HG02588 (cell line): ENCODE measurements around the gene TRA2A.
"Not testable (repeated sequence)": the region's sequence is repeated elsewhere in the genome, so short reads cannot be mapped to it uniquely, and the experiment has no call there.

Experiments used
- ATAC-seq: cut with Tn5 transposase; IDR thresholded peaks from one replicate; pipeline ENCODE4 v1.9.1; 2021; ENCODE audit warnings: mild to moderate bottlenecking, moderate library complexity; ENCODE audit not compliant: unreplicated experiment

Gene TRA2A

DNA sequence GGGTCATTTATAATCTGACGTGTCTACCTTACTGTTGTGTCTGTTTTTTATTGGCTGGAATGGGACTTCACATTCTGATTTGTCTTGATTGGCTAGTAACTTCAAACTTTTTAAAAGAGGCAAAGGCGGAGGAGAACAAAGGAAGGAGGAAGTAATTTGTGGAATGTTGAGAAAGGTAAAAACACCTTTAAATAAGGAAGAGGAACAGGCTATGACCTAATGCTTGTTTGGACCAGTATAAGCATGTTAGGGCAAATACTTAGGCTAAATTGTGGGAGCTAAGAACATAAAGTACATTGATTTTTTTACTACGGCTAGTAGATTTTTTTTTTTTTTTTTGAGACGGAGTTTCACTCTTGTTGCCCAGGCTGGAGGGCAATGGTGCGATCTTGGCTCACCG lies 18.0 kb downstream of the TRA2A start:
- ATAC-seq: not testable (repeated sequence)

DNA sequence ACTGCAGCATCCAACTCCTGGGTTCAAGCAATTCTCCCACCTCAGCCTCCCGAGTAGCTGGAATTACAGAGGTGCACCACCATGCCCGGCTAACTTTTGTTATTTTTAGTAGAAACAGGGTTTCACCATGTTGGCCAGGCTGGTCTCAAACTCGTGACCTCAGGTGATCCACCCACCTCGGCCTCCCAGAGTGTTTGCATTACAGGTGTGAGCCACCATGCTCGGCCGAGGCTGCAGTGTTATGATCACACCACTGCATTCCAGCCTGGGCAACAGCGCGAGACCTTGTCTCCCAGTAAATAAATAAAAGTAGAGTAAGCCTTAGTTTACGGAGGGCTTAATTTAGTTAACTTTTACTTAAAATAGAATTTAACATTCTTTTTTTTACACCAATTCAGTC lies 37.8 kb downstream of the TRA2A start:
- ATAC-seq: no peak

DNA sequence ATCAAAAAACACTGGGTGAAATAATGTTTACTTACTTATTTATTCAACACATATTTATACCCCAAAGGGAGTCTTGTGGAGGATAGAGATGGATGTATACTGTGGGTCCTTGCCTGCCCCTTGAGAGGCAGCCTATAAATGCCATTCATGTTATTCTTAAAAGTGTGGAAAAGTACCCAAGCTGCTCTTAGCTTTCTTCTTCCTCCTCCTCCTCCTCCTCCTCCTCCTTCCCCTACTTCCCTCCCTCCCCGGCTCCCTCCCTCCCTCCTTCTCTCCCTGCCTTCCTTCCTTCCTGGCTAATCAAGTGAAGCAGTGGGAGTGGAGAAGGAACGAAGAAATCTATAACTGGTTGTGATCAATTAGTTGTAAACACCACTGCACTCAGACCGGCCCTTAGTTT lies 40.3 kb downstream of the TRA2A start:
- no peak for ATAC-seq

DNA sequence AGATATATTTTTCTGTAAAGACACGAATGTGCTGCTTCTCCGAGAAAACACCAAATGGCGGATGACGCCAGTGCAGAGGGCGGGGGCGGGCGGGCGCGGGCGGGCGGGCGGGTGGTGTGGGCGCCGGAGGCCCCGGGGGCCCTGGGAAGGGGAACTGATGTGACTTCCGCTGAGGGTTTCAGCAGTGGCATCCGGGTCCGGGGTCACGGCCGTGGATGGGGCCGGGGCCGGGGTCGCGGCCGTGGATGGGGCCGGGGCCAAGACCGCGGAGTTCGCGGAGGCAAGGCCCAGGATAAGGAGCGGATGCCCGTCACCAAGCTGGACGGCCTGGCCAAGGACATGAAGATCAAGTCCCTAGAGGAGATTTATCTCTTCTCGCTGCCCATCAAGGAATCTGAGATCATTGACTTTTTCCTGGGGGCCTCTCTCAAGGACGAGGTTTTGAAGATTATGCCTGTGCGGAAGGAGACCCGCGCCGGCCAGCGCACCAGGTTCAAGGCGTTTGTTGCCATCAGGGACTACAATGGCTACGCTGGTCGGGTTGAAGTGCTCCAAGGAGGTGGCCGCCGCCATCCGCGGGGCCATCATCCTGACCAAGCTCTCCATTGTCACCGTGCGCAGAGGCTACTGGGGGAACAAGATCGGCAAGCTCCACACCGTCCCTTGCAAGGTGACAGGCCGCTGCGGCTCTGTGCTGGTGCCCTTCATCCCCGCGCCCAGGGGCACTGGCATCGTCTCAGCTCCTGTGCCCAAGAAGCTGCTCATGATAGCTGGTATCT lies 41.2 kb downstream of the TRA2A start:
- peak; percentile 80 for ATAC-seq

DNA sequence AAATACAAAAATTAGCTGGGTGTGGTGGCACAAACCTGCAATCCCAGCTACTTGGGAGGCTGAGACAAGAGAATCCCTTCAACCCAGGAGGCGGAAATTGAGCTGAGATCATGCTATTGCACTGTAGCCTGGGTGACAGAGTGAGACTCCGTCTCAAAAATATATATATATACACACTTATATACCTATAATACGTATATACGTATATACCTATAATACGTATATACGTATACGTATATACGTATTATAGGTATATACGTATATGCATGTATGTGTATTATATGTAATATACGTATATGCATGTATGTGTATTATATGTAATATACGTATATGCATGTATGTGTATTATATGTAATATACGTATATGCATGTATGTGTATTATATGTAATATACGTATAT lies 43.1 kb downstream of the TRA2A start:
- not testable (repeated sequence) for ATAC-seq

DNA sequence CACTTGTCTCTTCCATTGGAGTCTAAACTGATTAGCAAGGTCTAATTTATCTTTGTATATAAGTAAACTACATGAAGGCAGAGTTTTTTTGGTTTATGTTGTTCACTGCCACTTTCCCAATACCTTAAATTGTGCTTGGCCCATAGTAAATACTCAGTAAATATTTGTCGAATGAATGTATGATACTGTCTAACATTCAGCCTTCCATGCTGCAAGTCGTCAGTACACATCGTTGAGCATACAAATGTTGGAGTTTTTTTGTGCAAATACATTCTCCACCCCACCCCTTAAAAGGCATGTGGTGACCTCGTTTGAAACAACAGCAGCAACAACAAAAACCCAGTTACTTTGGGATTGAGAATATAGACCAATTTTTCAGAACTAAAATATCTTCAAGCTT lies 44.1 kb downstream of the TRA2A start:
- no peak for ATAC-seq

DNA sequence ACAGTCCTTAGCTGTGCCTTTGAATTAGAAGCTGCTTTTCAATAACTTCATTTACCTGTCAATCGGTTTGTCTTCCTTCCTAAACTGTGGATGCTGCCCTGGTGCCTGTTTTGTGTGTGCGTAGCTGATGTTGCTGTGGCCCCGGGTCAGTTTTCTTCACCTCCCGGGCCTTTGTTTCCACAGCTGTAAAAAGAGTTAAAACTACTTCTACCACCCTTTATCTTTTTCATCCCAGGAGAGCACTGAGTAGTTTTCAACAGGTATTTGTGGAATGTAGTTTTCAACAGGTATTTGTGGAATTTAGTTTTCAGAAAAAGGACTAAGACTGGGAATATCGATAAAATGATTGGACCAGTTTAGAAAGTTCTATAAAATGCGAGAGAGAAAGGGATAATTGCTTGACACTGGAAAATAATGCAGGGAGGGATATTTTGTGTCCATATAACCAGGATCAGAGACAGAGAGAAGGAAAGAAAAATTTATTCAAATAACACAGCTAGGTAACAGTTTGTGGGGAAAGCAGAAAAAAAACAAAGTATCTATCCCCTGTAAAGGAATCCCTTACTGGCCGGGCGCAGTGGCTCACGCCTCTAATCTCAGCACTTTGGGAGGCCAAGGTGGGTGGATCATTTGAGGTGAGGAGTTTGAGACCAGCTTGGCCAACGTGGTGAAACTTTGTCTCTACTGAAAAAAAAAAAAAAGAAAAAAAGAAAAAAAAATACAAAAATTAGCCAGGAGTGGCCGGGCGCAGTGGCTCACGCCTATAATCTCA lies 45.6 kb downstream of the TRA2A start:
- no peak for ATAC-seq

DNA sequence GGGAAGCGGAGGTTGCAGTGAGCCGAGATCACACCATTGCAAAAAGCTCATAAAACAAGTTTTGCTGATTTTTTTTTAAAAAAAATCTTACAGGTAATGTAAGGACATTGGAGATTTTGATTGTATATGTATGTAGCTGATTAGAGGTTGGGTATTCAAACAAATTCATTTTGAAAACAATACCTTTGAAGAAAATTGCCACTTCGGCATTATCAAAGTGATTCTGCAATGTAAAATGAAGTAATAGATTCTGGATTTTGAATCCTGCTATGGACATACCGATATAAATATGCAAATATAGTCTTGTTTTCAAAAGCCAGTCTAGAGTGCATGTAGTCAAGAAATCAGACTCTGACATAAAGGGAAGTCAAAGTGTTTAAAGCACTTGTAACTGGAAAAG lies 49.1 kb downstream of the TRA2A start:
- no peak for ATAC-seq

DNA sequence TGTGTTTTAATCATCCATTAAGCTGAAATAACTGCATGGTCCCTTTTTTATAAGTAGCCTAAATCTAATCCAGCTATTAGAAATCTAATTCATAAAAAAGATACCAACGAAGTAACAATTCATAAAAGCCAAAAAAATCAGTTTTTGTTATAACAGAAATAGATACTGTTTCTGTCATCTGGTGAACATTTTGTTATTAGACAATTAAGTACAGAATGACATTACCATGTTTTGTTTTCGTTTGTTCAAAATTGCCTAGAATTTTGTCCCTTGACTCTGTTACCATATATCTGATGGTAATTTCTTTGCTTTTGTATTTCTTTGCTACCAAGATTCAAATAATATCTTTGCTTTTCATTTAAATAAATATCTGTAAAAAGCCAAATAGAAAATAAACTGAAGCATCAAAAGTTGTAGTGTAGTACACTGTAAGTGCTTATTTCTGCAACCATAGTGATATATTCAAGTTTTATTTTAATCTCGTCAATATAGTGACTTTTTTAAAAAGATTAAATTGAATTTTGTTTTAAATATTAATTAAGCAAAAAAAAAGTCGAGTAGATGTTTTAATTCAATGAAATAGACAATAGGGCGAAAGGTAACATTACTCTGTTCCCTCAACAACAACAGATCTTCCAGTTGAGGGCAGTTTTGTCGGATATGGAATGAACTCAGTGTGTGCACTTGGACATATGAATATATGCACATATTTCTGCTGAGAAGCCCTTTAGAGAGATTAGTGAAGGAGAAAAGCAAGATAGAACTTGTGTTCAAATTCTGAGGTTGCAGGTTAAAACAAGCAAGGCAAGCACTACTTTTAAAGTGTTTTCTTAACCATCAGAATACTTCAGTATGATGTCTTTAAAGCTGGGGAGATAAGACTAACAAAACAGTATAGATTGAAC lies 53.6 kb downstream of the TRA2A start:
- ATAC-seq: no peak

DNA sequence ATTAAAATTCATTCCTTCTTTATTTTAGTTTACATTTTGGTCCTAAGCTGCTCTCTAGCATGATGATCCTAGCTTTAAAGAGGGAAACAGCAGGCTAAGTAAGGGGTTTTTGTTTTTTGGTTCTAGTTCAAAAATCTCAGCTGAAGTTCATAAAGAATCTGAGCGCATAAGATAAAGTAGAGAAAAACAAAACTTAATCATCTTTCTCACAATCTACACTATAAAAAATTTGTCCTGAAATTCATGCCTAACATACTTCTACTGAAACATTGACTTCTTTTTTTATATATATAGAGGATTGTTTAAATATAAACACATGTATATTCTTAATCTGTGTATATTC lies 54.7 kb downstream of the TRA2A start:
- no peak for ATAC-seq

DNA sequence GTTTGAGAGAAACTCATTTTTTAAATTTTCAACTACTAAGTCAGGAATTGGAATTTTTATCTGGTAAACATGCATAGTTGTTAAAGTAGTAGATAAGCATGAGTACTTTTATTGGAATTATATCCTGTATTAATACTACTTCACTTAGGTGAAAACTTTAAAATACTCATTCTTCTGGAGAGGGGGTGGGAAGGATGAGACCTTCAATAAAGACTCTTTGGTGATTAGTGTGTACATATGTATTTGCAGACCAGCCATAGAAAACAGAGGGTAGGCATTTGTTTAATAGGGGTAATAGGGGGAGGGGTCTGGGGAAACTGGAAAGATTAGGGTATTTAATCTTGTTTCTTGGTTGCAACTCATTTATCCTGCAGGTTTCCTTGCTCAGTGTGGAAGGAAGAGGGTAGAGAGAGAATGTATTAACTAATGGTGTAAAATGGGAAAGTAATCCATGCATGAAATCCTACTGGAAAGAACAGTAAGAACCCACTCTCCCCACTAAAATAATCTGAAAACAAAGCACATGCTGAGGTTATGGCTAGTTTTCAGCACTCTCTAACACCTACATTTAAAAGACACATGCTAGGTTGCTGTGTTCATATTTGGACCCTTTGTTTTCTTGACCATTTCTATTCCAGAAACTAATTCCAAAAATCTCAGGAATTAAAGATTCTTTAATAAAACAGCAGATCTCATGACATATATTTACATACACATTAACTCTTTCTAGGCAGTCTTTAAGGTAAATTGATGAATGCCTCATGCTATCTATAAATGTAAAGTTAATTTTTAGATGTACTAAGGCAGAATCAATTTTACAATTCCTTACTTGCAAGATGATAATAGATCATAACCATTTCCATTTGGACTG lies 55.3 kb downstream of the TRA2A start:
- ATAC-seq: no peak

DNA sequence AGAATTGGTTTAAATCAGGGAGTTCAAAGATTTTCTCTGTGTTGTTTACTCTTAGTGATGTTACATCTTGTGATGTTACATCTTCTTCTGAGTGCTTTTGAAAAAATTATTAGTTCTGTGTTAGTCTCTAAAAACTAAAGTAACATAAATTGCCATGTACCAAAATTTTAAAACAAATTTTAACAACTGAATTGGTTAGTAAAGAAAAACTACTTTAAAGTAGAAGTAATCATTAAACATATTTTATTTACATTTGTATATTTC lies 56.3 kb downstream of the TRA2A start:
- no peak for ATAC-seq

DNA sequence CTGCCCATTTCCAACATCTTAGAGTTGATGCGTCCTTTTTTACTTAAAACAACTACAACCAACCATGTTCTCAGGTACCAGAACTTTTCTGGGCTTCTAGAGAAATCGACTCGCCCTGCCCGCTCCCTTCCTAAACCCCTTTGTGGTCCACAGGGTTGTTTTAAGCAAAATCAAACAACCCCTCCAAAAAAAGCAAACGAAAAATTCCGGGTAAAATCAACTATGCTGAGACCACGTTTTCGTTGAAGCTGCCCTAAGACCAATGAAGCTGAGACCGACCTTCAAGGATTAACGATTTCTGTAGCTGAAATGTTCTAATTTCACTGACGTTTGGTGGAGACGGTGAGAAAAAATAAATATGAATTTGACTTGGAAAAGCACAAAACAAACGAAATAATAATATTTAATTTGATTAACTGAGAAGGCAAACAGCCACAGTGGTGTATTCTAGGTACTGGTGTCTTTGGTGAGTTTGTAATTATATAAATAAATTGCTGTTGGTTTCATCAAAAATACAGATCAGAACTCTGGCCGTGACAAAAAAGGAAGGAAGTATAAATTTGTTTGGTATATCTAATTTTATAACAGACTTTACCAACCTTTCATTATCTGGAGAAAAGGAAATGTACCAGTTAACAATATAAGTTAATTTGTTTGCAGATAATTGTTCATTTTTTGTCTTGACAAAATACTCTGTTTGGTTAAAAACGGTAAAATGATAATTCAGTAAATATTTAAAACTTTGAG lies 56.8 kb downstream of the TRA2A start:
- ATAC-seq: no peak

DNA sequence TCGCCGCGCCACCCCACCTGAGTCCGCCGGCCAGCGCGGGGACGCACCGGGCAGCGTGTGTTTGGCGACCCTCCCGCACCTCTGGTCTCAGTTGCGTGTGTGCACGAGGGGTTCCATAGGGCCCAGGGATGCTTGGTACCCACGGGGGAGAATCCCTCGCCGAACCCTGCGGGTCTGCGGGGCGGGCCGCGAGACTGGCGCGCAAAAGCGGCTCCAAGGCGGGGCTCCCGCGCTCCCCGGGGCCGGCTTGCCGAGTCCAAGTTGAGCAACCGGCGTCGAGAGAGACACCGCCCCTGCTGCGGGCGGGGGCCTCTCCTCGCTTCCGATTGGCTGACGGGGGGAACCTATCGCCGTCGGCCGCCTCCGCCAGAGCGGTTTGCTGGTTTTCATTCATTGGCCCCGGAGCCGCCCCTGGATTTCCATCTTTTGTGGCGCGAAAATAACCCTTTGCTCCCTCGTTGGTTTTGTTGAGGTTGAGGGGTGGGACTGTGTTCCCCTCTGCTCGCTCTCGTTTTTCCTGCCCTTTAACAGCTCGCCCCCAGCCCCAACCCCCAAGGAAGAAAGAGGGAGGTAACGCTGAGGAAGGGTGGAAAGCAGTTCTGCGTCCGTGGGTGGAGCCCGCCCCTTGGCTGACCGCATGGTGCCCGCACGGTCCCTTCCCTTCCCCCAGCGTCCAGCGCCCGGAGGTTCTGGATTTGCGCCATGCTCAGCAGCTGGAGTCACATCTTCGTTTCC lies 57.5 kb downstream of the TRA2A start:
- peak; percentile 72 for ATAC-seq

DNA sequence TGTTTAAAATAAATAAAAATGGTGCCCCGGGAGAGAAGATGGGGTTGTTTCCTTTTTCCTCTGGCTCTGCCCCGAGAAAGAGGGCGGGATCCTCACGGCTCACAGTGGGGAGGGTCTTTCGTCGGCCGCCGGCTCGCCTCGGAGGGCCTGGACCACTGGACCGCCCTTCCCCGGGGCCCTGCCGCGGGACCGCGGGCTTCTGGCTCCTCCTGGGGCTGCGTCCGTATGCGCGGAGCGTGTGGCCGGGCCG lies 58.0 kb downstream of the TRA2A start:
- ATAC-seq: no peak

DNA sequence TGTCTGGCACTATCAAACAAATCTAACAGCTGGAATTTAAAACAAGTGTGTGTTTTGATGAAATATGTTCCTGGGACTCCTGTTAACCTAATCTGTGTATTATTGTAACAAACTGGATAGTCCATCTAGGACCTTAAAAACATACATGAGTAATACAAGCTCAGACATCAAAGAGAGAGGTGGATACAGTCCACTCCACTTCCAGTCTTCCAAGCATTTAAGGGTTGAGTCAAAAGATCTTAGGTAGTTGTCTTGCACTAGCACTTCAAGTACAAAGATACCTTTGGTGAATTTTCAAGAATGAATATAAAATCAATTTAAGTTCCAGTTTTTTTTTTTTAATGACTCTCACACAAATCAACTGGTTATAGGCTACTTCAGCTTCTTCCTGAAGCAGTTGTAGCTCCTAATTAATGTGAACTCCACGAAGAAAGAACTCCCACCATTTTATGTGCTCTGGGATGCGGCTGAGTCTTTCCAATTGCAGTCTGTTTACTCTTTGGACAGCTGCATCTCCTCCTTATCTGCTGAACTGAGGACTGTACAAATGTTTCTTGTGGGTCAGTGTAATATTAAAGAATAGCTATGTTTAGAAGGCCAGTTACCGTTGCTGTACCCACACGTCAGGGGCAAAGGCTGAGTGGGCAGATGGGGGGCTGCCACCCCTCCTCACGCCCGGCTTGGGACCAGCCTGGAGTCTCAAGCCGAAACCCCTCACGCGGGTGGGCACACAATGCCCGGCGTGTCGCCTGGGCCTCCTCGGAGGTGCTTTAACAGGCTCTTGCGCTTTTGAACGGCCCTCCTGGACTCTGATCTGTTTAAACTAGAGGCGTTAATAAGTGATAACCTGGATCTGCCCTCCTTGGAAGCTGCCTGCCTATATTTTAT lies 58.6 kb downstream of the TRA2A start:
- ATAC-seq: no peak

DNA sequence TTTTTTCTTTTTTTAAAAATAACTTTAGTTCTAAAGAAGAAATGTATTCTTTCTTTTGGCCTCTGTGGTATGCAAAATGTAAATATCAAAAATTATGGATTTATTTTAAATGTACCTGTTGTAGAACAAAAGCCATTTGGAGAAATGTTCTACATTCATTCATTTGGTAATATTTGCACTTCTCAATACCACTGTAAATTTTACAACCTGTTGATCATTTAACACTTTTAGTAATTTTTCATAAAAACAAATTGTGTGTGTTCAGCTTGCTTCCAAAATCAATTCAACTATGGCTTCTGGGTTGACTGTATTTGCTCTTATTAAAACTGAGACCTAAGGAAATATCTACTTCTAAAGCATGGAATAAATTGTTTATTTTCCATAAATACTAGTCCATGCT lies 59.2 kb downstream of the TRA2A start:
- ATAC-seq: no peak

DNA sequence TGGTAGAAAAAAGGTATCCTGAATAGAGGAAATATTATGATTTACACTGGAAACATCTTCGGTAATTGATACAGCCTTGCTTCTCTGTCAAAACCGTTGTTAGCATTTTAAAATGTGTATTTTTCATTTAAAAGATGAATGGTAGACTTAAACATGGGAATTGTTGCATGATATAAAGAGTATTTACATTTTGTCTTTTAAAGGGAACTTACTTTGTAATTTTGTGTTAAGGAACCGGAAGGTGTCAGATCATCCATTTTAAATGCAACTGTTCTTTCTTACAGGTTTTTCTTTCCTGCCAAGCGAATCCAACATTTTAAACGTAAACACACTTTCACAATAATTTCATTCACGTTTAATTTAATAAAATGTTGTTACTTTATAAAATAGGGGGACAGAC lies 59.7 kb downstream of the TRA2A start:
- no peak for ATAC-seq
